WTC11 (cell line): ENCODE results near the gene REG4. TPM values are rescaled to one million over a fixed set of nuclear protein-coding genes. Genes with fewer than 3 reads are reported as not detected.
A peak's percentile ranks its signal among the peaks of the same experiment; 100 is the strongest.

Experiments used
- ATAC-seq: fragments of 200-7000 bp; cut with Tn5 transposase; 2 replicates; pipeline ENCODE4 v1.10.0; 2021; ENCODE audit warnings: mild to moderate bottlenecking, moderate library complexity
- CTCF ChIA-PET: fragments of 300-600 bp; sonication (Branson Sonifier 250); formaldehyde crosslinking; loops from one replicate; lab custom pipeline; 2021; ENCODE audit warnings: antibody characterized with exemption; lab: Charles Lee
- POLR2A ChIA-PET: fragments of 350-600 bp; sonication (Branson Sonifier 250); formaldehyde crosslinking; loops from one replicate; lab custom pipeline; 2021; ENCODE audit warnings: antibody characterized with exemption; lab: Charles Lee
- DNase-seq: peaks from one replicate; pipeline ENCODE4 v3.0.0; 2021; ENCODE audit warnings: low spot score
- H3K27ac Mint-ChIP-seq: 2 replicates; pipeline ENCODE4 v1.8.0; 2021; ENCODE audit warnings: mixed read lengths
- H3K27me3 Mint-ChIP-seq: 2 replicates; pipeline ENCODE4 v1.8.0; 2021; ENCODE audit warnings: low read depth, mild to moderate bottlenecking, moderate library complexity, mixed read lengths
- H3K36me3 Mint-ChIP-seq: 2 replicates; pipeline ENCODE4 v1.8.0; 2021; ENCODE audit warnings: mixed read lengths
- H3K4me1 Mint-ChIP-seq: 2 replicates; pipeline ENCODE4 v1.8.0; 2022; ENCODE audit warnings: mixed read lengths
- H3K4me3 Mint-ChIP-seq: 2 replicates; pipeline ENCODE4 v1.8.0; 2021; ENCODE audit warnings: mild to moderate bottlenecking, moderate library complexity, mixed read lengths
- H3K9me3 Mint-ChIP-seq: 2 replicates; pipeline ENCODE4 v1.8.0; 2021; ENCODE audit warnings: mixed read lengths
- ATF1 ChIP-seq: sonication (generic); formaldehyde crosslinking; IDR thresholded peaks from 2 replicates; pipeline ENCODE4 v1.8.1; 2023; ENCODE audit warnings: mild to moderate bottlenecking, moderate library complexity, missing genetic modification reagents
- CREM ChIP-seq: sonication (generic); formaldehyde crosslinking; IDR thresholded peaks from 2 replicates; pipeline ENCODE4 v1.8.1; 2022; ENCODE audit warnings: mild to moderate bottlenecking, missing genetic modification reagents, moderate library complexity
- E2F5 ChIP-seq: sonication (generic); formaldehyde crosslinking; IDR thresholded peaks from 2 replicates; pipeline ENCODE4 v1.8.1; 2022; ENCODE audit warnings: mild to moderate bottlenecking, moderate library complexity, missing genetic modification reagents
- ERG ChIP-seq: fragments of 250-450 bp; sonication (Bioruptor Pico); IDR thresholded peaks from 2 replicates; pipeline ENCODE4 v1.8.0; 2021; ENCODE audit warnings: mild to moderate bottlenecking
- FOXJ3 ChIP-seq: sonication (generic); formaldehyde crosslinking; IDR thresholded peaks from 2 replicates; pipeline ENCODE4 v1.9.0; 2021; ENCODE audit warnings: missing genetic modification reagents, mild to moderate bottlenecking, borderline replicate concordance
- FOXK1 ChIP-seq: sonication (generic); formaldehyde crosslinking; IDR thresholded peaks from 2 replicates; pipeline ENCODE4 v1.8.0; 2022; ENCODE audit warnings: mild to moderate bottlenecking, moderate library complexity, missing genetic modification reagents
- JAZF1 ChIP-seq: fragments of 250-450 bp; sonication (Bioruptor Pico); IDR thresholded peaks from 2 replicates; pipeline ENCODE4 v1.9.0; 2021; ENCODE audit warnings: moderate library complexity, mild to moderate bottlenecking, inconsistent platforms
- NR2C2 ChIP-seq: sonication (generic); formaldehyde crosslinking; IDR thresholded peaks from 2 replicates; pipeline ENCODE4 v1.8.0; 2022; ENCODE audit warnings: mild to moderate bottlenecking, missing genetic modification reagents
- NR3C1 ChIP-seq: sonication (generic); formaldehyde crosslinking; conservative IDR thresholded peaks from 2 replicates; pipeline ENCODE4 v1.8.1; 2023; ENCODE audit warnings: low read depth, mild to moderate bottlenecking, missing genetic modification reagents
- PRRX2 ChIP-seq: fragments of 250-450 bp; sonication (Bioruptor Pico); IDR thresholded peaks from 2 replicates; pipeline ENCODE4 v1.8.0; 2021; ENCODE audit warnings: mild to moderate bottlenecking
- STAT6 ChIP-seq: sonication (generic); formaldehyde crosslinking; conservative IDR thresholded peaks from 2 replicates; pipeline ENCODE4 v1.8.1; 2023; ENCODE audit warnings: mild to moderate bottlenecking, low read depth, missing genetic modification reagents, moderate library complexity
- TCF7 ChIP-seq: sonication (generic); formaldehyde crosslinking; IDR thresholded peaks from 2 replicates; pipeline ENCODE4 v1.8.0; 2022; ENCODE audit warnings: mild to moderate bottlenecking, low read depth, missing genetic modification reagents, moderate library complexity
- TP53 ChIP-seq: sonication (generic); formaldehyde crosslinking; IDR thresholded peaks from 2 replicates; pipeline ENCODE4 v1.8.1; 2023; ENCODE audit warnings: mild to moderate bottlenecking, missing genetic modification reagents
- ZMAT4 ChIP-seq: fragments of 250-450 bp; sonication (Bioruptor Pico); IDR thresholded peaks from 2 replicates; pipeline ENCODE4 v1.9.0; 2021; ENCODE audit warnings: mild to moderate bottlenecking
- ZNF121 ChIP-seq: sonication (generic); formaldehyde crosslinking; IDR thresholded peaks from 2 replicates; pipeline ENCODE4 v1.8.0; 2023; ENCODE audit warnings: missing genetic modification reagents
- ZNF138 ChIP-seq: sonication (generic); formaldehyde crosslinking; conservative IDR thresholded peaks from 2 replicates; pipeline ENCODE4 v1.8.1; 2022; ENCODE audit warnings: mild to moderate bottlenecking, moderate library complexity, missing genetic modification reagents
- ZNF232 ChIP-seq: sonication (generic); formaldehyde crosslinking; IDR thresholded peaks from 2 replicates; pipeline ENCODE4 v1.8.0; 2022; ENCODE audit warnings: mild to moderate bottlenecking, missing genetic modification reagents
- ZNF396 ChIP-seq: fragments of 250-450 bp; sonication (Bioruptor Pico); IDR thresholded peaks from 2 replicates; pipeline ENCODE4 v1.8.0; 2021; ENCODE audit warnings: mild to moderate bottlenecking, moderate library complexity, borderline replicate concordance
- ZNF423 ChIP-seq: fragments of 250-450 bp; sonication (Bioruptor Pico); IDR thresholded peaks from 2 replicates; pipeline ENCODE4 v2.1.2; 2022; ENCODE audit warnings: mild to moderate bottlenecking, moderate library complexity
- total RNA-seq: library from RNA; stranded (reverse); gene quantifications from 3 replicates; pipeline ENCODE4 v1.2.3, GENCODE V29; 2021
- TF ChIP-seq, protein P1 (sequence below): fragments of 200-600 bp; IDR thresholded peaks from 2 replicates; pipeline ENCODE4 v1.8.0; 2022; ENCODE audit warnings: antibody characterized with exemption
- TF ChIP-seq, protein P2 (sequence below): sonication (generic); formaldehyde crosslinking; IDR thresholded peaks from 2 replicates; pipeline ENCODE4 v1.8.1; 2023; ENCODE audit warnings: mild to moderate bottlenecking, missing genetic modification reagents, moderate library complexity
- TF ChIP-seq, protein P3 (sequence below): sonication (generic); formaldehyde crosslinking; IDR thresholded peaks from 2 replicates; pipeline ENCODE4 v1.8.1; 2023; ENCODE audit warnings: mild to moderate bottlenecking, missing genetic modification reagents

The REG4 gene
- total RNA-seq, 1 experiment from 2014 or later = 0.31 TPM

DNA sequence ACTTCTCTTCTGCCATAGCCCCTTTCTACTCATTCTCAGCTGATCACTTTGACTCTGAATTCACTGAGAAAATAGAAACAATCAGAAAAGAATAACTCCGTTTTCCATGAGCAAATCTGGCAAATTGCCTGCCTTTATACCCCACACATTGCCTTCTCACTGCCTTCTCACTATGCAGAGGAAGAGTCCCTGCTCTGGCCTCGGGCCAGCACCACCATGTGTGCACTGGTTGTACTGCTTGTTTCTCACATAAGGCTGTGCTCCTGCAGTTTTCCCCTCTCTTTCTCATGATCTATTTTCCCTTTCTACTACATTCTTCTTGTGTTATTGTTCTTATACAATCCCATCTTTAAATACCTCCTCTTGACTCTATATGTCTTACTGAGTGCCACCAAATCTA is 40.2 kb downstream of the REG4 start:
- Mint-ChIP-seq H3K9me3 (no peaks in the 10 kb centered on the region), H3K27me3 (no peaks in the 10 kb centered on the region; the same call in 1 of the 2 replicates), H3K36me3 (no peaks in the 10 kb centered on the region), H3K4me1 (peaks cover 12% of the 10 kb centered on the region), H3K27ac (no peak overlapping the region), H3K4me3 (no peak overlapping the region)
- DNase-seq = peak; percentile 32
- CTCF ChIA-PET = interaction anchor here (1.1 to 1.6 kb wide), 4 partner anchors 23 to 95 kb away, joined by 3 to 5 read pairs (median 4); no protein-coding TSS in a partner anchor
- TF ChIP-seq JAZF1 (CRISPR knock-in tag) = no peak
- TF ChIP-seq STAT6 (CRISPR knock-in tag) = no peak
- TF ChIP-seq, protein P1, sequence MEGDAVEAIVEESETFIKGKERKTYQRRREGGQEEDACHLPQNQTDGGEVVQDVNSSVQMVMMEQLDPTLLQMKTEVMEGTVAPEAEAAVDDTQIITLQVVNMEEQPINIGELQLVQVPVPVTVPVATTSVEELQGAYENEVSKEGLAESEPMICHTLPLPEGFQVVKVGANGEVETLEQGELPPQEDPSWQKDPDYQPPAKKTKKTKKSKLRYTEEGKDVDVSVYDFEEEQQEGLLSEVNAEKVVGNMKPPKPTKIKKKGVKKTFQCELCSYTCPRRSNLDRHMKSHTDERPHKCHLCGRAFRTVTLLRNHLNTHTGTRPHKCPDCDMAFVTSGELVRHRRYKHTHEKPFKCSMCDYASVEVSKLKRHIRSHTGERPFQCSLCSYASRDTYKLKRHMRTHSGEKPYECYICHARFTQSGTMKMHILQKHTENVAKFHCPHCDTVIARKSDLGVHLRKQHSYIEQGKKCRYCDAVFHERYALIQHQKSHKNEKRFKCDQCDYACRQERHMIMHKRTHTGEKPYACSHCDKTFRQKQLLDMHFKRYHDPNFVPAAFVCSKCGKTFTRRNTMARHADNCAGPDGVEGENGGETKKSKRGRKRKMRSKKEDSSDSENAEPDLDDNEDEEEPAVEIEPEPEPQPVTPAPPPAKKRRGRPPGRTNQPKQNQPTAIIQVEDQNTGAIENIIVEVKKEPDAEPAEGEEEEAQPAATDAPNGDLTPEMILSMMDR = no peak
- no peak for TF ChIP-seq NR2C2
- TF ChIP-seq ZNF396 (CRISPR knock-in tag) = no peak
- no peak for TF ChIP-seq ZNF121
- no peak for TF ChIP-seq E2F5 (CRISPR knock-in tag)
- no peak for TF ChIP-seq ATF1 (CRISPR knock-in tag)
- TF ChIP-seq ZNF138 = no peak
- no peak for TF ChIP-seq FOXK1
- TF ChIP-seq NR3C1 (CRISPR knock-in tag) = no peak
- no peak for TF ChIP-seq CREM (CRISPR knock-in tag)
- POLR2A ChIA-PET = no interaction called here
- peak; percentile 87 for ATAC-seq

DNA sequence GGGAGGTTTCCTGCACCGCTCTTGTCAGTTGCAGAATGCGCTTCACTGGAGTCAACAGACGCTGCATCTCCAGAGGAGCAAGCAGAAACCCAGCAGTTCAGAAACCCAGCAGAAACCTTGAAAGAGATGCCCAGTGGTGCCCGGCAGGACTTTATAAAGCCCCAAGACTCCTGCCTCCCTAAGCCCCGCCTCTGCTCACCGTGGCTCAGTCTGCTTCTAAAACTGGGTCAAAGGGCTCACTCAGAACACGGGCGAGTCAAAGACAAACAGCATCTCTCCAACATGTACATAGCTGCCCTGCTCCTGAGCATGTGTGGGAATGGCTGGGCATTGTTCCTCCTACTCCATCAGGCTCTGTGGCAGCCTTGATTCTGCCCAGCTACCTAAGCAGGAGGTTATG is 42.5 kb downstream of the REG4 start, which contains the start of gene HMGCS2:
Gene HMGCS2 (minus strand): TSS at position 128 of the 400 bp plus-strand sequence. CDS start 61 bp downstream, at position 67.
- POLR2A ChIA-PET = no interaction called here

More for the DNA sequence above, 42.5 kb downstream of the REG4 start, which contains the start of gene HMGCS2:
- peaks cover 7% of the 10 kb centered on the region for H3K4me1 Mint-ChIP-seq
- H3K9me3 Mint-ChIP-seq = no peaks in the 10 kb centered on the region
- H3K4me3 Mint-ChIP-seq = no peak within 1 kb of the TSS
- no peak within 1 kb of the TSS for H3K27ac Mint-ChIP-seq
- H3K36me3 Mint-ChIP-seq = no peaks in the 10 kb centered on the region
- no peaks in the 10 kb centered on the region; the same call in 1 of the 2 replicates for H3K27me3 Mint-ChIP-seq
- TF ChIP-seq, protein P2, sequence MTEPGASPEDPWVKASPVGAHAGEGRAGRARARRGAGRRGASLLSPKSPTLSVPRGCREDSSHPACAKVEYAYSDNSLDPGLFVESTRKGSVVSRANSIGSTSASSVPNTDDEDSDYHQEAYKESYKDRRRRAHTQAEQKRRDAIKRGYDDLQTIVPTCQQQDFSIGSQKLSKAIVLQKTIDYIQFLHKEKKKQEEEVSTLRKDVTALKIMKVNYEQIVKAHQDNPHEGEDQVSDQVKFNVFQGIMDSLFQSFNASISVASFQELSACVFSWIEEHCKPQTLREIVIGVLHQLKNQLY (CRISPR knock-in tag) = no peak
- TF ChIP-seq, protein P3, sequence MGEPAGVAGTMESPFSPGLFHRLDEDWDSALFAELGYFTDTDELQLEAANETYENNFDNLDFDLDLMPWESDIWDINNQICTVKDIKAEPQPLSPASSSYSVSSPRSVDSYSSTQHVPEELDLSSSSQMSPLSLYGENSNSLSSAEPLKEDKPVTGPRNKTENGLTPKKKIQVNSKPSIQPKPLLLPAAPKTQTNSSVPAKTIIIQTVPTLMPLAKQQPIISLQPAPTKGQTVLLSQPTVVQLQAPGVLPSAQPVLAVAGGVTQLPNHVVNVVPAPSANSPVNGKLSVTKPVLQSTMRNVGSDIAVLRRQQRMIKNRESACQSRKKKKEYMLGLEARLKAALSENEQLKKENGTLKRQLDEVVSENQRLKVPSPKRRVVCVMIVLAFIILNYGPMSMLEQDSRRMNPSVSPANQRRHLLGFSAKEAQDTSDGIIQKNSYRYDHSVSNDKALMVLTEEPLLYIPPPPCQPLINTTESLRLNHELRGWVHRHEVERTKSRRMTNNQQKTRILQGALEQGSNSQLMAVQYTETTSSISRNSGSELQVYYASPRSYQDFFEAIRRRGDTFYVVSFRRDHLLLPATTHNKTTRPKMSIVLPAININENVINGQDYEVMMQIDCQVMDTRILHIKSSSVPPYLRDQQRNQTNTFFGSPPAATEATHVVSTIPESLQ (CRISPR knock-in tag) = no peak
- TF ChIP-seq FOXJ3 (CRISPR knock-in tag) = no peak
- TF ChIP-seq TCF7 (CRISPR knock-in tag) = no peak
- no peak for TF ChIP-seq ERG
- TF ChIP-seq ZMAT4 = no peak
- no peak for TF ChIP-seq TP53 (CRISPR knock-in tag)
- TF ChIP-seq PRRX2 (CRISPR knock-in tag) = no peak
- no peak for TF ChIP-seq ZNF232
- no peak for TF ChIP-seq ATF1 (CRISPR knock-in tag)
- no peak for TF ChIP-seq NR2C2
- no peak for TF ChIP-seq E2F5 (CRISPR knock-in tag)
- no peak for TF ChIP-seq ZNF423
- no peak for TF ChIP-seq ZNF121
- ATAC-seq (peak; percentile 36; the same call in 1 of the 2 replicates), DNase-seq (no peak)
- CTCF ChIA-PET = interaction anchor here (1.0 to 1.3 kb wide), 3 partner anchors 21 to 157 kb away, joined by 3 to 4 read pairs (median 4); partner anchors contain the start of gene ADAM30
